Type B pancreatic cell (in vitro differentiated cells): ENCODE measurements around the gene PLCH2. TPM values are rescaled to one million over a fixed set of nuclear protein-coding genes. Genes with fewer than 3 reads are reported as not detected.
A peak's percentile ranks its signal among the peaks of the same experiment; 100 is the strongest.

Experiments used
- DNase-seq: peaks from one replicate; pipeline ENCODE4 v3.0.0; 2021; ENCODE audit warnings: mixed read lengths; ENCODE audit not compliant: unreplicated experiment; ENCODE audit errors: extremely low spot score
- H3K27ac Mint-ChIP-seq: 2 replicates; pipeline ENCODE4 v1.8.0; 2021; ENCODE audit warnings: mild to moderate bottlenecking, mixed read lengths
- H3K27me3 Mint-ChIP-seq: 2 replicates; pipeline ENCODE4 v1.8.0; 2021; ENCODE audit warnings: mixed read lengths
- H3K36me3 Mint-ChIP-seq: 2 replicates; pipeline ENCODE4 v1.8.0; 2021; ENCODE audit warnings: mixed read lengths
- H3K4me1 Mint-ChIP-seq: one replicate; pipeline ENCODE4 v1.8.0; 2021; ENCODE audit warnings: mixed read lengths; ENCODE audit not compliant: unreplicated experiment
- H3K4me3 Mint-ChIP-seq: 2 replicates; pipeline ENCODE4 v1.8.0; 2021; ENCODE audit warnings: mild to moderate bottlenecking, mixed read lengths
- H3K9me3 Mint-ChIP-seq: 2 replicates; pipeline ENCODE4 v1.8.0; 2021; ENCODE audit warnings: mixed read lengths
- CTCF ChIP-seq: fragments of 200-600 bp; sonication (generic); conservative IDR thresholded peaks from 2 replicates; pipeline ENCODE4 v1.5.0; 2021; ENCODE audit warnings: antibody characterized with exemption, mild to moderate bottlenecking
- total RNA-seq: library from RNA; stranded (reverse); gene quantifications from 2 replicates; pipeline ENCODE4 v1.2.1, GENCODE V29; 2021; ENCODE audit warnings: low replicate concordance

Gene PLCH2
- total RNA-seq, 1 donor from 2014 or later, result 0.82 TPM

DNA sequence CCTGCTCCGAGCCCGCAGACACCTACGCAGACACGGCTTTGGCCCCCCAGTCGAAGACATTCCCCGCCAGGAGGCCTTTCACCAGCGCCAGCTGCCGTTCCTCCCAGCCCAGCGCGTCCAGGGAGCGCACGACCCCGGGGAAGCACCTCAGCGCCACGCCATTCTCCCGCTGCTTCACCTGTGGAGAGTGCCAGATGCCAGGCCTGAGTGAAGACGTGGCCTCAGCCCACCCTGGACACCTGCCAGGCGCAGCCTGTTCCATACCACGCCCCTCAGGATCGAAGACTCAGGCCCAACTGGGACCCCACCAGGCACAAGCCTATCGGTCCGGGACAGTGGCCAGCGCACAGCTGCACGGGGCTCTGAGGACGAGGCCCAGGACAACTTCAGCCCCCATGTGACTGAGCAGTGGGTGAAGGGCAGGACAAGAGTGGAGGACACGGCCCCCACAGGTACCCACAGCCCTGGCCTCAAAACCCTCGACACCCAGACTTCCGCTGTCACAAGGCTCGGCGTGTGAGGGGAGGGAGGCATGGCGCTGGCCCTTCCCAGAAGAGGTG, 36.9 kb downstream of the PLCH2 start:
- H3K36me3 Mint-ChIP-seq, result no peaks in the 10 kb centered on the region
- no peaks in the 10 kb centered on the region for H3K9me3 Mint-ChIP-seq
- DNase-seq, result no peak
- no peak overlapping the region for H3K27ac Mint-ChIP-seq
- no peaks in the 10 kb centered on the region for H3K4me1 Mint-ChIP-seq
- no peak overlapping the region for H3K4me3 Mint-ChIP-seq
- H3K27me3 Mint-ChIP-seq, result no peaks in the 10 kb centered on the region
- no peak for TF ChIP-seq CTCF

DNA sequence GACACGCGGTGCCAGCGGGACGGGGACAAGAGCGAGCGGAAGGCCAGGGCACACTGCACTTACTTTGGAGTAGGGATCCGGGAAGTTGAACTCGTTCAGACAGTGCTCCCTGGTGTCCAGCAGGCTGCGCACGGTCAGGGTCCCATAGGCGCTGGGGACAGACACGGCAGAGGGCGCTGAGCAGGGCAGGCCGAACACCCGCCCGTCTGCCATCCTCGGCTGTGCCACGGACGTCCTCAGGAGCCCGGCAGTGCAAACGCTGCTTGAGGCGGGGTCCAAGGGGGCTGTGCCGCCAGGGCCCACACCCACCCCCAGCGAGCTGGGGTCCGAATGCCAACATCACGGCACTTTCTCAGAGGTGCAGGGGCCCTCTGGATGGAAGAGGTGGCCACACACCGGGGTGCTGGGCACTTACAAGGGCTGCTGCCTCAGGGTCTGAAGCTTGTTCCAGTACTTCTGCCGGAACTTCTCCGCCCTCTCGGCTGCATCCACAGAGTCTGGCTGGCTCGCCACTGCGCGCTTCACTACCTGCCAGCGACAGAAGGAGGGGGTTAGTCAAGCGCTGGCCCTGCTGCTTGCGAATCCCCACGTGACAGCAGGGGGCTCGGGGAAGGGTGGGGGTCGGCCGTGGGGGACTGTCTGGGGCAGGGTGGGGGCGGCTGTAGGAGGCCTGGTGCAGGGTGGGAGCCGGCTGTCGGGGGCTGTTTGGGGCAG, 38.0 kb downstream of the PLCH2 start:
- H3K9me3 Mint-ChIP-seq, result no peaks in the 10 kb centered on the region
- DNase-seq, result no peak
- no peak overlapping the region for H3K27ac Mint-ChIP-seq
- no peak overlapping the region for H3K4me3 Mint-ChIP-seq
- no peak for TF ChIP-seq CTCF
- H3K4me1 Mint-ChIP-seq, result no peaks in the 10 kb centered on the region
- no peaks in the 10 kb centered on the region for H3K36me3 Mint-ChIP-seq
- no peaks in the 10 kb centered on the region for H3K27me3 Mint-ChIP-seq

GRCh38 chr1:2514863-2515762, 39.0 kb downstream of the PLCH2 start:
- Mint-ChIP-seq H3K27me3 (no peaks in the 10 kb centered on the region), H3K4me1 (no peaks in the 10 kb centered on the region), H3K9me3 (no peaks in the 10 kb centered on the region), H3K27ac (no peak overlapping the region), H3K36me3 (no peaks in the 10 kb centered on the region), H3K4me3 (no peak overlapping the region)
- DNase-seq, result no peak
- TF ChIP-seq CTCF, result peak; percentile 57

GRCh38 chr1:2515763-2516080, 39.6 kb downstream of the PLCH2 start:
- Mint-ChIP-seq H3K4me3 (no peak overlapping the region), H3K27ac (no peak overlapping the region), H3K9me3 (no peaks in the 10 kb centered on the region), H3K4me1 (no peaks in the 10 kb centered on the region), H3K27me3 (no peaks in the 10 kb centered on the region), H3K36me3 (no peaks in the 10 kb centered on the region)
- DNase-seq, result no peak
- no peak for TF ChIP-seq CTCF

DNA sequence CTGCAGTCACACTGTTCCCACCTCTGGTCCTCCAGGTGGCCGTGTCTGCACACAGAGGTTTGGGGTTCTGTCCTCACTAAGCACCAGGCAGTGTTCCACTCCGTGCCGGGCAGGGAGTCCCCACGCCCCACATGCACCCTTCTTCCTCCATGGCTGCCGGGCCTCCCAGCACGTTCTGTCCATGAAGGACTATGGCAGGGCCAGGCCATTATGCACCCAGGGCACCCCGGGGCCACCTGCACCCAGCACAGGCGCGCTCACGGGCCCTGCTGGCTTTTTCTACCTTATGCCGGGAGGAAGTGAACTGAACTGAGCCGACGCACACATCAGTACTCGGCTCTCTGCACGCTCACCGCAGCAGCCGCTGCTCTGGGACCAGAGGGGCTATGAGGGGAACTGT, 40.0 kb downstream of the PLCH2 start:
- Mint-ChIP-seq H3K4me1 (no peaks in the 10 kb centered on the region), H3K27me3 (no peaks in the 10 kb centered on the region), H3K36me3 (no peaks in the 10 kb centered on the region), H3K4me3 (no peak overlapping the region), H3K27ac (no peak overlapping the region), H3K9me3 (no peaks in the 10 kb centered on the region)
- no peak for DNase-seq
- TF ChIP-seq CTCF, result no peak
